GM21423 (cell line): ENCODE data around the gene FAM156B.
"Not testable (repeated sequence)": the region's sequence is repeated elsewhere in the genome, so short reads cannot be mapped to it uniquely, and the experiment has no call there.

Experiments
- ATAC-seq: cut with Tn5 transposase; IDR thresholded peaks from one replicate; pipeline ENCODE4 v1.9.1; 2021; ENCODE audit warnings: mild to moderate bottlenecking, moderate library complexity; ENCODE audit not compliant: unreplicated experiment

FAM156B gene, protein sequence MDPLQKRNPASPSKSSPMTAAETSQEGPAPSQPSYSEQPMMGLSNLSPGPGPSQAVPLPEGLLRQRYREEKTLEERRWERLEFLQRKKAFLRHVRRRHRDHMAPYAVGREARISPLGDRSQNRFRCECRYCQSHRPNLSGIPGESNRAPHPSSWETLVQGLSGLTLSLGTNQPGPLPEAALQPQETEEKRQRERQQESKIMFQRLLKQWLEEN

DNA sequence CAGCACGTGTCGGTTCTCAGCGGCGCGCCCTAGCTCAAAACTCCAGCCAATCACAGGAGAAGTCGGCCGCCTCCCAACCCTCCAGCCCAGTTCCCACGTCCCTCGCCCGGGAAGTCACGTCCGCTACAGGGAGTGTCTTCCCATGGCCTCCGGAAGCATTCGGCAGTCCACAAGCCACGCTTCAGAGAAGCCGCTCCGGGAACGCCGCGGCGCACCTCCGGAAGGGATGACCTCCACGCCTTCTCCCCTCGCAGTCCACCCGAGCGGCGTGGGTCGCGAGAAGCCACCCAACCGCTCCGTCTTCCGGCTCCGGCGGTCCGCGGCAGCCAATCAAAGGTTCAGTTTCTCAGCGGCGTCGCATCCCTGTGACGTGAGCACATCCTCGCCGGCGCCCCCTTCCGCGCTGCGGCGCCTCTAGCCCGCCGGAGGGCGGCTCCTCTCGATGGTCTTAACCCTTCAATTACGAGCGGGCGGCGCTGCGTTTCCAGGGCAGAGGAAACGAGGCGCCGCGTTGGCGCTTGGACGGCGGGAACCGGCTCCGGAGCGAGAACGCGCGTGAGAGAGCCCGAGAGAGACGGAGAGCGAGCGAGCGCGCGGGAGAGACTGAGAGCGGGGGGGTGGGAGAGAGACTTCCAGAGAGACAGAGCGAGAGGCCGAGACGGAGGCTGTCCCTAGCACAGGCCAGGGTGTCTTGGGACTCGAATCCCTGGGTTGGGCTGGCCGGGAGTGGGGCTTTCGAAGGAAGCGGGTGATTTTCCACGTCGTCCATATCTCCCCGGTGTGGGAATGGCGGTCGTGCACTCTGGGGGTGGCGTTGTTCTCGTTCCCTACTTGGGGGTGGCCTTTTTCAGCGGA is at the start of gene FAM156B:
Gene FAM156B, plus strand, starts transcription at position 476 of the 855 bp plus-strand sequence. CDS start 9,896 bp downstream, outside the sequence.
- peak; percentile 80 for ATAC-seq

DNA sequence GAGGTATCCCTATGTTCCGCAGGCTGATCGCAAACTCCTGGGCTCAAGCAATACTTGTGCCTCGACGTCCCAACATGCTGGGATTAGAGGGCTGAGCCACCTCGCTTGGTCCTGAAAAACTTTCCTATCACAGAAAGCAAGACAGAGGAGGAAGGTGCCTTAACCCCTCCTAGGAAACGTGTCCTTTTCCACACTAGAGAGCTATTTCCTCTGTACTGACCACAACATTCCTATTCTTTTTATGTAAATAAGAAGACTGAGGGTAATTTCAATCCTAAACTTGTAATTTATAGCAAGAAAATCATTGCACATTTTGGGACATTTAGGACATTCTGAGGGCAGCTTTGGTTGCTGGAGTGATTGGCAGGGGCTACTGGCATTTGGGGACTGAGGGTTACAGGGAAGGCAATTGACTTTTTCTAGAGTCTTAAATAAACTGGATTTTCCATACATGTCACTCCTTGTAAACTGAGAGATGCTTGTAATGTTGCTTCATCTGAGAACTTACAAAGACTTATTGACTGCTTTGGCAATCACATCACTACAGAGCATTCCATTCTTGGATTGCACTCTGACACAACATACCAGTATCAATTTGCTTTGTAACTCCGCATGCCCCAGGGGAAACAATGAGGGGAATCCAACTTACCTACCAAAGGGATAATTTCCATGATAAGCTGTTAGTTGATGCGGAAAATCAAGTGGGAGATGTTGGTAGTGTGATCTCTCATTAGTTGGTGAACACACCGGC is 44.8 kb upstream of the FAM156B start:
- no peak for ATAC-seq

DNA sequence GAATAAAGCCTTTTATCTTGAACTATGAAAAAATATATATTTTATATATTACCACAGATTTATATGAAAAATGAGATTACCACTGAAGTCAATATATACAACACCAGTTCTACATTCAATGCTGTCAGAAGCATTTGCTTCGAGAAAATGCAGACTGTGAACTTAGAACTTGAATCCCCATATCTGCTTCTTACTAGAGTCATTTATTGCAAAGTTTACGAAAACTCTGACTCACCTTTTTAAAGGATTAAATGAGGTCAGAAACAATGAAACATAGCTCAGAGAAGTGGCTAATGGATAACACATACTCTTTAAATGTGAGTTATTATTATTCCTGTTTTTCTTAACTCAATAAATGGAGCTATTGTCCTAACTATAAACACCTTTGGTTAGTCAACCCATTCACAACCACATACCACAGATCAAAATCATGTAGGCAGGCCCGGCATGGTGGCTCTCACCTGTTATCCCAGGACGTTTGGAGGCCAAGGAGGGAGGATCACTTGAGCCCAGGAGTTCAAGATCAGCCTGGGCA is 40.1 kb upstream of the FAM156B start:
- not testable (repeated sequence) for ATAC-seq

DNA sequence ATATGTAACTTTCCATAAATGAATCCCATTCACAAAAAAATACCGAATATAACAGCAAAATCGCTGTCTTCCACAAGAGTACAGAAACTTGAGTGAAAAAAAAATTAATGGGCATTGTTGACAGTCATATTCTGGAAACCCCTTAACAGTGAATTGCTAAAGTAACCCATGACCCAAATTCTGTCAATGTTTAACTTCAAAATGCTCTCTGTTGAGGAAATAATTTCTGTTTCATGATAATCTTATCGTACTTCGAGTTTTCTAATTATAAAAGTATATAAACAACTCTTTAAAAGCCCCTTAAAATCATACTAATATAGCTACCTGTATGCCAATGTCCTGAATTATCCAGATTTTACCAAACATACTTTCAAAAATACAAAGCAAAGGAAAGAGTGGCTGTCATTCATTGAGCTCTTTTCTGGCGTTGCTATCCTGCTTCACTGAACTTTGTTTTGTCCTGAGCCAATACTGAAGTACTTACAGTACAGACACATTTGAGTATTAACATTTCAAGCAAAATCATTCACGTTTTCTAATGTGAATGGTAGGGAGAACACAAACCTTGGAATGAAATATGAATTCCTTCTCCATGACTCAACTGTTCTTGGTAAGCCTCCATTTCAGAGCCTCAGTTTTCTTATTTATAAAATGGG is 31.7 kb upstream of the FAM156B start:
- no peak for ATAC-seq

DNA sequence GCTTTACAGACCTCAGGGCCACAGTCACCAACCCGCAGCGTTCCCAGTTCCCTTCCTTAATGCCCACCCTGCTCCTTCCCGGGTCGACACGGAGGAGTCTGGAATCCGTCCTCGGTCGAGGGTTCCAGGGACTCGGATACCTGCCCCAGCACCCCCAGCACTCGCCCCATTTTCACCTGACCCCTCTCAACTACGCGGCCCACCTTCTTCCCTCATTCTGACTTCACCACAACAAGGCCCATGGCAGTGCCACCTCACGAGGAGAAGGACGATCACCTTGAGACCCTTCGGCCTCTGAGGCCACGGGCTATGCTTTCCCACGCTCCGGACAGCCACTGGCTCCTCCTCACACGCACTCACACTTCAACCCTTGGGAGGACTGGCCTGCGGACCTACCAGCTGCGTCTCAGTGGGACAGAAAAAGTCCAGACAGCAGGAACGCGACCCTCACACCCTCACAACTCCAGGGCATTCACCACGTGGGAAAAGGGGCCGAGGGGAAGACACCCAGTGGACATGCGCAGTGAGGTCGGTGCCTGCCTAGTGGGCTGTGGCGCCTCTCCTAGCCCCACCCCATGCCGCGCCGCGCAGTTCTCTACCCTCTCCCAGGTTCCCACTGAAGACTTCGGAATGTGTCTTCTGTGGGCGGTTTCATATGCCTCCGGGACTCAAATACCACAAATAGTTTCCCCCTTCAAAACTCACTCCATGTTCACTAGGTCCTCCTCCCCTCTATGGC is 29.4 kb upstream of the FAM156B start, which contains the start of gene XAGE3:
Gene XAGE3, minus strand, starts transcription at position 474 of the 739 bp plus-strand sequence. CDS start 950 bp downstream, outside the sequence.
- no peak for ATAC-seq

DNA sequence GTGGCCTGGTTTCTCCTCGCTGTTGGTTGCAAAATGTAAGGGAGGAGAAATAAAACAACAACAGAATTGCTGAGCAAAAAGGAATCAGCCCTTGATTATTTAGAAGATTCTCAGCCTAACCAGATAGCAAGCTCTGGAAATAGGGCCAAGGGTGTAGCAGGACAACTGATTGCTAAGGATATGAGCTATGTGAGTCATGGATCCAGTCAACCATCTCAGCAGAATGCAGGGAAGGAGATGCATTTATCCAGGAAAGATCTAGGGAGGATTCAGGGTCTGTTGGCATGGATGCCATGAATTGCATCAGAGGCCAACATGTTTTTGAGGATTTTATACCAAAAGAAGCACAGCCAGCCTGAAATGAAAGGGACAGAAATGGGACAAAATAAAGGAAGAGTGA is 27.1 kb upstream of the FAM156B start:
- ATAC-seq = no peak

DNA sequence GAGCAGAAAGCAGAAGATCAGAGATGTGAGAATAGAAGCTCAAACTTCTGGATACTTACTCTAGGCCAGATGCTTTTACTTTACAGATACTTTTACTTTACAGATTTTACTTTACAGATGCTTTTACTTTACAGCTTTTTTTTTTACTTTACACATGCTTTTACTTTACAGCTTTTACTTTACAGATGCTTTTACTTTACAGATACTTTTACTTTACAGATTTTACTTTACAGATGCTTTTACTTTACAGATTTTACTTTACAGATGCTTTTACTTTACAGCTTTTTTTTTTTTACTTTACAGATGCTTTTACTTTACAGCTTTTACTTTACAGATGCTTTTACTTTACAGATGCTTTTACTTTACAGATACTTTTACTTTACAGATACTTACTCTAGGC is 23.3 kb upstream of the FAM156B start:
- not testable (repeated sequence) for ATAC-seq

DNA sequence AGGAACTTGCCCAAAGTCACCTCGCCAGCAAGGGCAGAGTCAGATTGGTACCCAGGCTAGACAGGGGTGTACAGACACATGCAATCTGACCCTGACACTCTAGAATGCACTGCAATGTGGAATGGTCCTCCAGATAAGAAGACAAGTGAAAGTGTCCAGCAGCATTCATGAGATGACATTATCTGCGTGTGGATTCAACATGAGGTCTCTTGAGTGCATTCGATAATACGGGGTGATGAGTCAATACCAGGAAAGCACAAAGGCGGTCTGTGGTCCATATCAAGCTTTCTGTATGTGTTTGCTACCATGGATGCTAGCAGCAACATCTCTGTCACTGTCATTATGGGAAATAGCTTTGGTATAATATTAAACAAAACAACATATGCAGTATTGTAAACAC is 22.5 kb upstream of the FAM156B start:
- ATAC-seq = no peak

DNA sequence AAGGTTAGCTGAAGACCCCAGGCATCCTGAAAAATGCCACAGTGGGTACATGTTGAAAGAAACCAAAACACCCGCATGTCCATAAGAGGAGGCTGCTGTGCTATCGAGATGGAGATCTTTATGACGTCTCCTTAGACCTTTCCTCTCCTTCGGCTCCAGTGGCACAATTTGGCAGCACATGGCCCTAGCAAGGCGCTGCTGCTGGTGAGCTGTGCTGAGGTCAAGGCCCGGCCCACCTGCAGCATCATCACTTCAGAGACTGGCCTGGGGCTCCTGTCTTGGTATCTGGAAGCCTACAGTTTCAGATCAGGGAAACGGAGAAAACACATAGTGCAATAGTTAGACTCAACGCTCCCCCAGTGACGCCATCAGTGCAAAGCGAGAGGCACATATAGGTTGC is 21.7 kb upstream of the FAM156B start:
- not testable (repeated sequence) for ATAC-seq

DNA sequence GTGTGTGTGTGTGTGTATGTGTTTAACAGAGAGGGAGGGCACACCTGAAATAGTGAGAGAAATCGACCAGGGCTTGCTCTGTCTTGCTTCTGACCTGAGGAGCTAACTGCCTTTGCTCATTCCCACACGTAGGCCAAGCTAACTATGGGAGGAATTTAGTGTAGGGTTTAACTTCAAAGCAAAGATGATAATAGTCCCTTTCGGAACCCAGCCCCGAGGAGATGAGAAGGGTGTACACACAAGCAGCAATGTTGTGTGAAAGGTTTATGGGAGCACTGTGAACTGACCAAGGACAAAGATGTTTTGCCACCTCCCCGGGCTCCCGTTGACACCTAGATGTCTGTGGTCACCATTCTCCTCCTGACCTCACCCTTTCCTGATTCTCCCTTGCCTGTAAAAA is 20.7 kb upstream of the FAM156B start:
- not testable (repeated sequence) for ATAC-seq

DNA sequence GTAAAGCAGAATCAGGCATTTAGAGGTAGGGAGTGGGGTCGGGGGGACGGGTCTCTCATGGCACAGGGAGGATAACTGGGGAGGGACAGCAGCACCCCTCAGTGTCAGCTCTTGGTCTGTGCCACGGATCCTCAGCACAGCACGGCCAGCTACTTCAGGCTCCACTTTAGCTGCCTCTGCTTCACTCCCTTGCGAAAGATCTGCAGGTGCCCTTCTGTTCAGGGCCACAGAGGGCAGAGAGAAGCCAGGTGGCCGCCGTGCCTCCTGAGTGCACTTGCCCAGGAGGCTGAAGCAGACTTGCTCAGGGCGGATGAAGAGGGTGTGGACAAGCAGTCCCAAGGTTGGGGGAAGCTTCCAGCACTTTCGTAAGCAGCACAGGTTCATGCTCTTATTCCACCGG is 9.7 kb upstream of the FAM156B start:
- not testable (repeated sequence) for ATAC-seq

DNA sequence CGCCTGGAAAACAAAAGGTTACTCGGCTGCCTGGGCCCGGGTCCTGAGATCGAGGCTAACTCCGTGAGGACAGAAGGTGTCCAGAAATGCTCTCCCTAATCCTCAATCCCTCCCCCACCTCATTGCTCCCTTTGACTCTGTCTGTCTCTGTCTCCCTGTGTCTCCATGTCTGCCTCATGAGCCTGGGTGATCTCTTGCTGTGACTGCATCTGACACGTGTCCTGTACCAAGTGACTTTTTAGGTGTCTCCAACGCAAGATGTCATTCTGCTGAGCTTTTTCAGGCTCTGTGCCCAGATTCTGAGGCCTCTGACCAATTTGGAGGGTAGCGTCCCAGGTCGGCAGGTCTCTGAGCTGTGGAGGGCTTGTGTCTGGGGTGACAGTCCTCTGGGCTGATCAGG is 9.0 kb upstream of the FAM156B start:
- ATAC-seq = not testable (repeated sequence)

DNA sequence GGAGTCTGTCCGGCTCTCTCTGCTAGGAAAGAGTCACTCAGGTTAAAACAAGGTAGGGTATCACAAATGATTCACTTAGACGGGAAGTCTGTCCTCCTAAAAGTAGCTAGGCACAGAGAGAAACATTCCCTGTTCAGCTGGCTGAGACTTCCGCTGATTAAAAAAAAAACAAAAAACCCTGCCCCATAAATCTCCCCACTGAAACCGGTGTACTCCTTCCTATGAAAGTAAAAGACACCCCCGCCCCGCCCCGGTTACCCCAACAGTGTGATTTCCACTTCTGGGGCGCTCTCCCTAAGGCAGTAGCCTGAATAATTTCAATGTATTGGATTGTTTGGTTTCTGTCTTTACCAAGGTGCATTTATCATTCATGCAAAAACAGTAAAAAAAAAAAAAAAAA is 692 bp upstream of the FAM156B start:
- peak; percentile 34 for ATAC-seq

DNA sequence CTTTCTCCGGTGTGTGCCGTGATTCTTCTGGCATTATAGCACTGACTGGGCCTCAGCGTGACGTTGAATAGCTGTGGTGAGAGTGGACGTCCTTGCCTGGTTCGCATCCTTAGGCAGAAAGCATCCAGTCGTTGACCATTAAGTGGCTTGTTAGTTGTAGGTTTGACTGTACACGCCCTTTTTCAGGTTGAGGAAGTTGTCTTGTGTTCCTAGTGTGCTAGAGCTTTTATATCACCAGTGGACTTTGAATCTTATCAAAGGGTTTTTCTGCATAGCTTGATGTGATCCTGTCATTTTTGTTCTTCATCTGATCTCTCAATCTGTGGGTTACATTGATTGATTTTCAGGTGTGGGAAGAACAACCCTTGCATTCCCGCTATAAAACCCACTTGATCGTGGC is 8.4 kb downstream of the FAM156B start:
- not testable (repeated sequence) for ATAC-seq

DNA sequence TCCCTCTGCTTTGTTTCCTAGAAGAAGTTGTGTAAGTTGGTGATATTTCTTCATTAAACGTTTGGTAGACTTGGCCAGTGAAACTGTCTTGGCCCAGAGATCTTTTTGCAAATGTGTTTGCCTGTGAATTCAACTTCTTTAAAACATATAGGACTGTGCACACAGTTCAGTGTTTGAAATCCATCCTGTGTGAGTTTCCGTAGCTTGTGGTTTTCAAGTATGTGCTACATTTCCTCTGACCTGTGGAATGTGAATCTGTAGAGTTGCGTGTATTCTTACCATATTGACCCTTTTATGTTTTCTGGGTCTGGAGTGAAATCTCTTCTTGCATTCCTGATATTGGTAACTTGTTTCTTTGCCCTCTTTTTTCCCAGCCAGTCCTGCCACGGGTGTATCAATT is 8.9 kb downstream of the FAM156B start:
- ATAC-seq = not testable (repeated sequence)

DNA sequence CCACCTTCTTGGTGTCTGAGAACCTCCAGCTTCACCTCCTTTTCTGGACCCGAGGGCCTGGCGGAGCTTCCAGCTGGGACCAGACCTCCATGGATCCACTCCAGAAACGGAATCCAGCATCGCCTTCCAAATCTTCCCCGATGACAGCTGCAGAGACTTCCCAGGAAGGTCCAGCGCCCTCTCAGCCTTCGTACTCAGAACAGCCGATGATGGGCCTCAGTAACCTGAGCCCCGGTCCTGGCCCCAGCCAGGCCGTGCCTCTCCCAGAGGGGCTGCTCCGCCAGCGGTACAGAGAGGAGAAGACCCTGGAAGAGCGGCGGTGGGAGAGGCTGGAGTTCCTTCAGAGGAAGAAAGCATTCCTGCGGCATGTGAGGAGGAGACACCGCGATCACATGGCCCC is 10.0 kb downstream of the FAM156B start:
- ATAC-seq = not testable (repeated sequence)

DNA sequence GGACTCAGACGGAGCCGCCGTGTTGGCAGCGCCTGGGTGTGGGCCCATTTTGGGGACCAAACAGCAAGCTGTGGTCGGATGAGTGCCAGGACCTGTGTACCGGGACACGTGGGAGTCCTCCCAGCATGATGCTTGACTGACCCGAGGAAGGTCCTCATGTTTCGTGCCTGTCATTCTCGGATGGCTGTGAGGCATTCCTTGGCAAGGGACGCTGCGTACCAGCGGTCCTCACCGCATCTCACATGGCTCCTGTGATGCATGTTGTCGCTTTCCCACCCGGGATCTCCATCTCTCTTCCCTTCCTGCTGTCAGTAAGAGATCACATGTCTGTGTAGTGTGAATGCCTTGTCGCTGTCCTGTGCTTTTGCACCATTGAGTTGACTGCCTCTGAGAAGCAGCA is 10.8 kb downstream of the FAM156B start:
- ATAC-seq = not testable (repeated sequence)

DNA sequence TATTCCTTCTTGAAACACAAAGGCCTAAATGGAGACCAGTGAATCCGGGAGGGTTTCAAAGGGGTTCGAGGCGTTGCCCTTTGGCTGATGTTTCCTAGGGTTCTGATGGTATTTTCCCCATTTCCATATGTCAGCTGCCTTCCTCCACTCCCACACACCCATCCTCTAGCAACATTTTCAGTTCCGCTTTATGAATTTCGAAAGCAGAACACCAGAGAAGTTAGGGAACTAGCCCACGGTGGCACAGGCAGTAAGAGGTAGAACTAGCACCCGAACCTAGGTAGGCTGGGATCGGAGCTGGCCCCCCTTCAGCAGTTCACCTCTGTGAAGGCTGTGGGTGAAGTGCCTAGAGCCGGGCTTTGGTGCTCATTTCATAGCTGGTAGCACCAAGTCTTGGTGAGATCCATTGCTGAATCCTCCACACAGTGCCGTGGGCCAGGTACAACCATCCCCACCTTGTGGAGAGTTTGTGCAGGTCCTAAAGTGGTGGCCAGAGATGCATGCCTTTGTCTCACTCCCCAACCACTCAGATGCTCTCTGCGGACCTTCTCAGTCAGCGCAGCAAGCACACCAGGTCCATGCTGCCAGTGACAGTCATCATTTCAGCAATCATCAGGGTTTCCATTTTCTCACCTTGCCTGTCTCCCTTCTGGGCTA is 12.3 kb downstream of the FAM156B start:
- ATAC-seq = not testable (repeated sequence)

DNA sequence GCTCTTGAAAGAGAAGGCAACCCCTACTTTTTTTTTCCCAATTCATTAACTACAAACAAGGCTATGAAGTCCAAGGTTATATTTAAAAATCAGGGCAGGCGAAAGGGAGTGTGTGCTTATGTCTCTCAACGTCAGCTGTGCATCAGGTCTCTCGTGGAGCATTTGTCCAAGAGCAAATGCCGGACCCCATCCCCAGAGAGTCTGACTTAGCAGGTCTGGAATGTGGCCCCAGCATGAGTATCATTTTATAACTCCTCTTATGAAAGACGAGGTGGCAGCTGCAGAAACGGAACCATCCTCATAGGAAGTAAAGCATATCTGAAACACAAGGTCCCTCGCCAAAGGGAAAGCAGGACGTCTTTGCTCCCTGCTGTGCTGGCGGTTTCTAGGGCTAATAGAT is 16.6 kb downstream of the FAM156B start:
- not testable (repeated sequence) for ATAC-seq
